Smooth muscle cell (in vitro differentiated cells): ENCODE results near the gene DENND6A. TPM values are rescaled to one million over a fixed set of nuclear protein-coding genes. Genes with fewer than 3 reads are reported as not detected.

ENCODE experiments used
- DNase-seq: peaks from one replicate; lab custom pipeline; 2025; ENCODE audit not compliant: unreplicated experiment; lab: John Stamatoyannopoulos, UW
- H2AFZ ChIP-seq: fragments of 200-600 bp; sonication (generic); 2 replicates; pipeline ENCODE4 v1.6.0; 2016; ENCODE audit warnings: antibody characterized with exemption, low read depth, mild to moderate bottlenecking
- H3F3A ChIP-seq: fragments of 200-600 bp; sonication (generic); 2 replicates; pipeline ENCODE4 v1.6.0; 2017; ENCODE audit warnings: antibody characterized with exemption, low read depth
- H3K27ac ChIP-seq: fragments of 200-600 bp; sonication (generic); 2 replicates; pipeline ENCODE4 v1.5.1; 2016; ENCODE audit warnings: low read depth, mild to moderate bottlenecking
- H3K27me3 ChIP-seq: fragments of 200-600 bp; sonication (generic); 2 replicates; pipeline ENCODE4 v1.6.1; 2016; ENCODE audit warnings: low read depth, mild to moderate bottlenecking
- H3K36me3 ChIP-seq: fragments of 200-600 bp; sonication (generic); 2 replicates; pipeline ENCODE4 v1.5.1; 2016; ENCODE audit warnings: low read depth
- H3K4me1 ChIP-seq: fragments of 200-600 bp; sonication (generic); 2 replicates; pipeline ENCODE4 v1.5.1; 2016; ENCODE audit warnings: low read depth
- H3K4me2 ChIP-seq: fragments of 200-600 bp; sonication (generic); 2 replicates; pipeline ENCODE4 v1.6.0; 2016; ENCODE audit warnings: mild to moderate bottlenecking
- H3K4me3 ChIP-seq: fragments of 200-600 bp; sonication (generic); 2 replicates; pipeline ENCODE4 v1.5.1; 2016; ENCODE audit warnings: mild to moderate bottlenecking
- H3K79me2 ChIP-seq: fragments of 200-600 bp; sonication (generic); 2 replicates; pipeline ENCODE4 v1.6.0; 2016; ENCODE audit warnings: low read depth, mild to moderate bottlenecking
- H3K9ac ChIP-seq: fragments of 200-600 bp; sonication (generic); 2 replicates; pipeline ENCODE4 v1.6.0; 2016; ENCODE audit warnings: low read depth
- H3K9me3 ChIP-seq: fragments of 200-600 bp; sonication (generic); replicated peaks from 2 replicates; pipeline ENCODE4 v1.5.1; 2016; ENCODE audit warnings: low read depth
- H4K20me1 ChIP-seq: fragments of 200-600 bp; sonication (generic); 2 replicates; pipeline ENCODE4 v1.6.0; 2016; ENCODE audit warnings: low read depth
- CTCF ChIP-seq: fragments of 200-600 bp; sonication (generic); IDR thresholded peaks from 2 replicates; pipeline ENCODE4 v1.5.1; 2017; ENCODE audit warnings: borderline replicate concordance, mild to moderate bottlenecking, antibody characterized with exemption; ENCODE audit not compliant: insufficient read depth, poor library complexity, severe bottlenecking
- WGBS: methylation state at CpG from one replicate; pipeline ENCODE4 v1.1.7; 2016; ENCODE audit warnings: low lambda C conversion rate; 5-methylcytosine and 5-hydroxymethylcytosine counted together
- polyA plus RNA-seq: library from polyadenylated mRNA; unstranded; fragments of >200 nt; fragmentation: Nextera tagmentation; extraction: Ambion mirVana; gene quantifications from 2 replicates; pipeline ENCODE4 v1.2.1, GENCODE V29; 2016
- total RNA-seq: library from RNA; depleted of rRNA; stranded (reverse); fragments of >200 nt; gene quantifications from 2 replicates; pipeline ENCODE4 v1.2.3, GENCODE V29; 2014

DENND6A gene
- total and polyA plus RNA-seq, 2 experiments from 2014 or later = 8.4 to 27.1 TPM

- Histone ChIP-seq H3K4me1 (no peaks in the 10 kb centered on the region), H3F3A (no peaks in the 10 kb centered on the region), H4K20me1 (no peaks in the 10 kb centered on the region), H3K27ac (no peak overlapping the region), H3K9ac (no peak overlapping the region), H2AFZ (no peak overlapping the region), H3K9me3 (no peaks in the 10 kb centered on the region), H3K4me3 (no peak overlapping the region), H3K79me2 (no peaks in the 10 kb centered on the region), H3K36me3 (no peaks in the 10 kb centered on the region), H3K27me3 (no peaks in the 10 kb centered on the region), H3K4me2 (no peak overlapping the region)
- no peak for TF ChIP-seq CTCF
- 84% methylated on average over 7 of the region's 7 CpGs for WGBS
- DNase-seq = no peak
These were observed 45.0 kb upstream of the DENND6A start for GRCh38 chr3:57737840-57738239.

- Histone ChIP-seq H3K4me3 (no peak overlapping the region), H4K20me1 (no peaks in the 10 kb centered on the region), H3K9ac (no peak overlapping the region), H3K9me3 (no peaks in the 10 kb centered on the region), H3K27ac (no peak overlapping the region), H3K4me2 (no peak overlapping the region), H3F3A (no peaks in the 10 kb centered on the region), H3K36me3 (no peaks in the 10 kb centered on the region), H3K79me2 (no peaks in the 10 kb centered on the region), H2AFZ (no peak overlapping the region), H3K27me3 (no peaks in the 10 kb centered on the region), H3K4me1 (no peaks in the 10 kb centered on the region)
- no peak for DNase-seq
- 74% methylated on average over 2 of the region's 2 CpGs for WGBS
- TF ChIP-seq CTCF = no peak
These were observed 42.5 kb upstream of the DENND6A start for GRCh38 chr3:57735405-57735804.

GRCh38 chr3:57733790-57734189 is 40.9 kb upstream of the DENND6A start:
- WGBS = 68% methylated on average over 2 of the region's 2 CpGs
- no peaks in the 10 kb centered on the region for H3K9me3 ChIP-seq
- no peaks in the 10 kb centered on the region for H4K20me1 ChIP-seq
- H3K4me2 ChIP-seq = no peak overlapping the region
- no peaks in the 10 kb centered on the region for H3F3A ChIP-seq
- H3K4me3 ChIP-seq = no peak overlapping the region
- H3K27me3 ChIP-seq = no peaks in the 10 kb centered on the region
- no peak for DNase-seq
- H2AFZ ChIP-seq = no peak overlapping the region
- no peaks in the 10 kb centered on the region for H3K4me1 ChIP-seq
- TF ChIP-seq CTCF = no peak
- H3K27ac ChIP-seq = no peak overlapping the region
- H3K9ac ChIP-seq = no peak overlapping the region
- H3K36me3 ChIP-seq = no peaks in the 10 kb centered on the region
- no peaks in the 10 kb centered on the region for H3K79me2 ChIP-seq

GRCh38 chr3:57731311-57731710 is 38.4 kb upstream of the DENND6A start:
- H3K4me2 ChIP-seq = no peak overlapping the region
- DNase-seq = no peak
- H3K4me3 ChIP-seq = no peak overlapping the region
- no peak for TF ChIP-seq CTCF
- no peaks in the 10 kb centered on the region for H4K20me1 ChIP-seq
- no peaks in the 10 kb centered on the region for H3K79me2 ChIP-seq
- no peaks in the 10 kb centered on the region for H3K4me1 ChIP-seq
- H2AFZ ChIP-seq = no peak overlapping the region
- no peaks in the 10 kb centered on the region for H3K27me3 ChIP-seq
- H3K36me3 ChIP-seq = no peaks in the 10 kb centered on the region
- no peak overlapping the region for H3K27ac ChIP-seq
- H3F3A ChIP-seq = no peaks in the 10 kb centered on the region
- H3K9me3 ChIP-seq = no peaks in the 10 kb centered on the region
- H3K9ac ChIP-seq = no peak overlapping the region
- 85% methylated on average over 1 of the region's 1 CpG for WGBS
